GM23338 (cell line): ENCODE measurements around the gene RHOB. TPM values are rescaled to one million over a fixed set of nuclear protein-coding genes. Genes with fewer than 3 reads are reported as not detected.

Experiments
- ATAC-seq: fragments of 200-7000 bp; cut with Tn5 transposase; 3 replicates; pipeline ENCODE4 v1.9.1; 2020
- DNase-seq: peaks from one replicate; pipeline ENCODE4 v3.0.0-alpha.2; 2015; ENCODE audit warnings: low spot score
- H2AFZ ChIP-seq: fragments of 200-600 bp; sonication (generic); 2 replicates; pipeline ENCODE4 v1.8.0; 2016; ENCODE audit warnings: antibody characterized with exemption, mild to moderate bottlenecking, moderate library complexity
- H3F3A ChIP-seq: fragments of 200-600 bp; sonication (generic); replicated peaks from 2 replicates; pipeline ENCODE4 v1.8.0; 2017; ENCODE audit warnings: antibody characterized with exemption, mixed run types, low read depth
- H3K27ac ChIP-seq: fragments of 200-600 bp; sonication (generic); 2 replicates; pipeline ENCODE4 v1.6.1; 2016; ENCODE audit warnings: low read depth
- H3K27me3 ChIP-seq: fragments of 200-600 bp; sonication (generic); 2 replicates; pipeline ENCODE4 v1.8.0; 2016; ENCODE audit warnings: mild to moderate bottlenecking, mixed run types, moderate library complexity; ENCODE audit not compliant: insufficient read depth
- H3K36me3 ChIP-seq: fragments of 200-600 bp; sonication (generic); 2 replicates; pipeline ENCODE4 v1.8.0; 2016; ENCODE audit warnings: mild to moderate bottlenecking; ENCODE audit not compliant: insufficient read depth
- H3K4me1 ChIP-seq: fragments of 200-600 bp; sonication (generic); 2 replicates; pipeline ENCODE4 v1.8.0; 2016; ENCODE audit warnings: mild to moderate bottlenecking, moderate library complexity; ENCODE audit not compliant: insufficient read depth
- H3K4me2 ChIP-seq: fragments of 200-600 bp; sonication (generic); 2 replicates; pipeline ENCODE4 v1.7.1; 2017; ENCODE audit warnings: mixed run types
- H3K4me3 ChIP-seq: fragments of 200-600 bp; sonication (generic); 2 replicates; pipeline ENCODE4 v1.6.1; 2016; ENCODE audit warnings: mixed run types
- H3K79me2 ChIP-seq: fragments of 200-600 bp; sonication (generic); replicated peaks from 2 replicates; pipeline ENCODE4 v1.8.0; 2017; ENCODE audit warnings: mild to moderate bottlenecking; ENCODE audit not compliant: insufficient read depth
- H3K9me2 ChIP-seq: fragments of 200-600 bp; sonication (generic); 2 replicates; pipeline ENCODE4 v1.8.0; 2017; ENCODE audit not compliant: insufficient read depth
- H4K20me1 ChIP-seq: fragments of 200-600 bp; sonication (generic); replicated peaks from 2 replicates; pipeline ENCODE4 v1.8.0; 2017; ENCODE audit warnings: mild to moderate bottlenecking; ENCODE audit not compliant: insufficient read depth
- H3K27ac Mint-ChIP-seq: 2 replicates; pipeline ENCODE4 v1.8.0; 2020; ENCODE audit warnings: inconsistent platforms, mild to moderate bottlenecking, moderate library complexity, mixed read lengths
- H3K27me3 Mint-ChIP-seq: 3 replicates; pipeline ENCODE4 v1.8.0; 2022; ENCODE audit warnings: low read depth, mild to moderate bottlenecking, moderate library complexity, mixed read lengths, inconsistent platforms; ENCODE audit not compliant: insufficient read depth, poor library complexity
- H3K36me3 Mint-ChIP-seq: 3 replicates; pipeline ENCODE4 v1.8.0; 2021; ENCODE audit warnings: low read depth, mild to moderate bottlenecking, inconsistent platforms, moderate library complexity, mixed read lengths
- H3K4me1 Mint-ChIP-seq: 3 replicates; pipeline ENCODE4 v1.8.0; 2020; ENCODE audit warnings: mild to moderate bottlenecking, inconsistent platforms, mixed read lengths
- H3K4me3 Mint-ChIP-seq: 3 replicates; pipeline ENCODE4 v1.8.0; 2021; ENCODE audit warnings: moderate library complexity, mild to moderate bottlenecking, inconsistent platforms, mixed read lengths
- H3K9me3 Mint-ChIP-seq: 3 replicates; pipeline ENCODE4 v1.8.0; 2020; ENCODE audit warnings: moderate library complexity, mild to moderate bottlenecking, inconsistent platforms, mixed read lengths
- CTCF ChIP-seq, 2 experiments: fragments of 200-600 bp in 1 of 2; sonication (generic) in 1 of 2; conservative IDR thresholded peaks; 2 replicates each; pipeline versions ENCODE4 v1.5.1 to v1.6.1; 2016 to 2017; ENCODE audit warnings: antibody characterized with exemption in 2 of 2, low read depth in 2 of 2, mild to moderate bottlenecking in 2 of 2, moderate library complexity in 1 of 2
- EZH2phosphoT487 ChIP-seq: fragments of 200-600 bp; sonication (generic); IDR thresholded peaks from one replicate; pipeline ENCODE4 v1.8.1; 2018; ENCODE audit warnings: antibody characterized with exemption; ENCODE audit not compliant: unreplicated experiment
- JUNB ChIP-seq: IDR thresholded peaks from one replicate; pipeline ENCODE4 v1.6.1; 2016; ENCODE audit warnings: antibody characterized with exemption; ENCODE audit not compliant: unreplicated experiment
- NANOG ChIP-seq: IDR thresholded peaks from 2 replicates; pipeline ENCODE4 v1.6.1; 2016; ENCODE audit warnings: antibody characterized with exemption, borderline replicate concordance
- POLR2AphosphoS5 ChIP-seq: IDR thresholded peaks from 2 replicates; pipeline ENCODE4 v1.6.1; 2016; ENCODE audit warnings: antibody characterized with exemption, low read depth
- STAT1 ChIP-seq: IDR thresholded peaks from one replicate; pipeline ENCODE4 v1.6.1; 2016; ENCODE audit warnings: antibody characterized with exemption; ENCODE audit not compliant: unreplicated experiment
- ZNF114 ChIP-seq: fragments of 250-450 bp; sonication (Bioruptor Pico); IDR thresholded peaks from 2 replicates; pipeline ENCODE4 v1.5.0; 2020; ENCODE audit warnings: mild to moderate bottlenecking, moderate library complexity
- ZNF331 ChIP-seq: fragments of 250-450 bp; sonication (Bioruptor Pico); IDR thresholded peaks from 2 replicates; pipeline ENCODE4 v1.5.0; 2020; ENCODE audit warnings: low read depth, mild to moderate bottlenecking, moderate library complexity
- ZNF462 ChIP-seq: fragments of 250-450 bp; sonication (Bioruptor Pico); IDR thresholded peaks from 2 replicates; pipeline ENCODE4 v1.5.0; 2020; ENCODE audit warnings: mild to moderate bottlenecking, moderate library complexity
- polyA plus RNA-seq: library from polyadenylated mRNA; unstranded; fragments of >200 nt; fragmentation: Nextera tagmentation; extraction: Ambion mirVana; gene quantifications from 2 replicates; pipeline ENCODE4 v1.2.1, GENCODE V29; 2016
- total RNA-seq: library from RNA; depleted of rRNA; stranded (reverse); fragments of >200 nt; shearing (Covaris generic); gene quantifications from 2 replicates; pipeline ENCODE4 v1.2.3, GENCODE V29; 2014

Gene RHOB
- total and polyA plus RNA-seq, 2 experiments from 2014 or later: 6.6 to 26.9 TPM

- TF ChIP-seq EZH2phosphoT487 (no peak), CTCF (conservative IDR thresholded peaks at IDR 0.05; ENCODE audit: low read depth in 2 of 2) (no peak), STAT1 (no peak)
- ATAC-seq: no peak
- H3K27me3 ChIP-seq: no peaks in the 10 kb centered on the region
- no peak overlapping the region for H3K4me3 ChIP-seq
- Mint-ChIP-seq H3K4me1 (no peaks in the 10 kb centered on the region), H3K27me3 (peaks cover 2% of the 10 kb centered on the region), H3K36me3 (no peaks in the 10 kb centered on the region), H3K9me3 (no peaks in the 10 kb centered on the region), H3K27ac (no peak overlapping the region), H3K4me3 (no peak overlapping the region)
- no peaks in the 10 kb centered on the region for H4K20me1 ChIP-seq
- no peaks in the 10 kb centered on the region for H3K36me3 ChIP-seq
- H3K4me2 ChIP-seq: no peak overlapping the region
- no peak overlapping the region for H2AFZ ChIP-seq
- no peaks in the 10 kb centered on the region for H3F3A ChIP-seq
- DNase-seq: no peak
- H3K4me1 ChIP-seq: no peaks in the 10 kb centered on the region
- no peaks in the 10 kb centered on the region for H3K9me2 ChIP-seq
- H3K27ac ChIP-seq: no peak overlapping the region
- no peaks in the 10 kb centered on the region for H3K79me2 ChIP-seq
Observed at GRCh38 chr2:20480913-20481312, 34.0 kb downstream of the RHOB start.

- no peak overlapping the region for H3K4me3 ChIP-seq
- no peaks in the 10 kb centered on the region for H3K9me2 ChIP-seq
- no peak overlapping the region for H3K27ac ChIP-seq
- no peaks in the 10 kb centered on the region for H3K79me2 ChIP-seq
- no peaks in the 10 kb centered on the region for H3K27me3 ChIP-seq
- no peak overlapping the region for H2AFZ ChIP-seq
- Mint-ChIP-seq H3K27me3 (peaks cover 2% of the 10 kb centered on the region), H3K36me3 (no peaks in the 10 kb centered on the region), H3K4me3 (no peak overlapping the region), H3K9me3 (no peaks in the 10 kb centered on the region), H3K4me1 (peaks cover under 1% of the 10 kb centered on the region; the same call in 1 of the 3 replicates), H3K27ac (no peak overlapping the region)
- H3K36me3 ChIP-seq: no peaks in the 10 kb centered on the region
- H3K4me2 ChIP-seq: no peak overlapping the region
- peaks cover under 1% of the 10 kb centered on the region; the same call in 1 of the 2 replicates for H3K4me1 ChIP-seq
- no peaks in the 10 kb centered on the region for H3F3A ChIP-seq
- DNase-seq (no peak), ATAC-seq (no peak)
- H4K20me1 ChIP-seq: no peaks in the 10 kb centered on the region
- TF ChIP-seq STAT1 (no peak), JUNB (no peak), POLR2AphosphoS5 (no peak), ZNF462 (CRISPR knock-in tag) (no peak), EZH2phosphoT487 (no peak), ZNF114 (CRISPR knock-in tag) (no peak), CTCF (conservative IDR thresholded peaks at IDR 0.05; ENCODE audit: low read depth in 2 of 2) (no peak), NANOG (no peak), ZNF331 (CRISPR knock-in tag) (no peak)
Observed at GRCh38 chr2:20481798-20482405, 35.0 kb downstream of the RHOB start.
